Measurements from ENCODE around the gene SPATA6.
"Not testable (repeated sequence)": the region's sequence is repeated elsewhere in the genome, so short reads cannot be mapped to it uniquely, and the experiment has no call there.

SPATA6 gene

GRCh38 chr1:48462716-48463302 lies 9.2 kb downstream of the SPATA6 start:
- no peak for DNase-seq (ENCODE audit: low read depth)

- no peak for DNase-seq (ENCODE audit: low read depth)
Observed at GRCh38 chr1:48450505-48450904, 21.5 kb downstream of the SPATA6 start.

DNA sequence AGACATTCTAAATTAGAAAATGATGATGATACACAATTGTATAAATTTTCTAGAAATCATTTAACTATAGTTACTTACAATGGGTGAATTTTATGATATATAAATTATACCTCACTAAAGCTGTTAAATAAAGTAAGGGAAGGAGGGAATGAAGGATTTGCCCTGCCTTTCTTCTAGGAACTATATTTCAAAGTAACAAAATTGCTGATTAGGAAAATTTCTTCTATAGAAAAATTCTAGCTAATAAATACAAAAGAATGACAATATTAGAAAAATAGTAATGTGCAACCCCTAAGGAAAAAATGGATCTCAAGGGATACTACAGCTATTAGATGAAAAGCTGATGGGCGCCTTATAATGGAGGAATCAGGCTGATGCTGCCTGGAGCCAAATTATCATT lies 23.1 kb downstream of the SPATA6 start:
- no peak for DNase-seq (ENCODE audit: low read depth)

GRCh38 chr1:48444186-48444585 lies 27.8 kb downstream of the SPATA6 start:
- not testable (repeated sequence) for DNase-seq (ENCODE audit: low read depth)

- no peak for DNase-seq (ENCODE audit: low read depth)
Observed at GRCh38 chr1:48442864-48443619, 29.0 kb downstream of the SPATA6 start.

DNA sequence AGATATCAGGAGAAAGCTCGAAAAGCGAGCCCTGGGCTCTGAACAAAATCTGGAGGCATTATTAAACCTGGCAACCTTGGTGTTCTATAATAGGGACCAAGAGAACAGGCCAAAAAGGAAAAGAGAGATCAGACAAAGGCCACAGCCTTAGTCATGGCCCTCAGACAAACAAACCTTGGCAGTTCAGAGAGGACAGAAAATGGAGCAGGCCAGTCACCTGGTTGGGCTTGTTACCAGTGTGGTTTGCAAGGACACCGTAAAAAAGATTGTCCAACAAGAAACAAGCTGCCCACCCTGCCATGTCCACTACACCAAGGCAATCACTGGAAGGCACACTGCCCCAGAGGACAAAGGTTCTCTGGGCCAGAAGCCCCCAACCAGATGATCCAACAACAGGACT lies 31.2 kb downstream of the SPATA6 start:
- DNase-seq (ENCODE audit: low read depth), result not testable (repeated sequence)

DNA sequence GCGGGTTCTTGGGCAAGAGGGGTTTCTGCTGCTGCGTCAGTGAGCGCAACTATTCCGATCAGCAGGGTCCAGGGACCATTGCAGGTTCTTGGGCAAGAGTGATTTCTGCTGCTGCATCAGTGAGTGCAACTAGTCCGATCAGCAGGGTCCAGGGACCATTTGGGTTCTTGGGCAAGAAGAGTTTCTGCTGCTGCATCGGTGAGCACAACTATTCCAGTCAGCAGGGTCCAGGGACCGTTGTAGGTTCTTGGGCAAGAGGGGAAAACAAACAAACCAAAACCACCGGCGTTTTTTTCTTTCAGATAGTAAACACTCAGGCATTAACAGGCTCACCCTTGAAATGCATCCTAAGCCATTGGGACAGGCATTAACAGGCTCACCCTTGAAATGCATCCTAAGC lies 32.6 kb downstream of the SPATA6 start:
- no peak for DNase-seq (ENCODE audit: low read depth)

DNA sequence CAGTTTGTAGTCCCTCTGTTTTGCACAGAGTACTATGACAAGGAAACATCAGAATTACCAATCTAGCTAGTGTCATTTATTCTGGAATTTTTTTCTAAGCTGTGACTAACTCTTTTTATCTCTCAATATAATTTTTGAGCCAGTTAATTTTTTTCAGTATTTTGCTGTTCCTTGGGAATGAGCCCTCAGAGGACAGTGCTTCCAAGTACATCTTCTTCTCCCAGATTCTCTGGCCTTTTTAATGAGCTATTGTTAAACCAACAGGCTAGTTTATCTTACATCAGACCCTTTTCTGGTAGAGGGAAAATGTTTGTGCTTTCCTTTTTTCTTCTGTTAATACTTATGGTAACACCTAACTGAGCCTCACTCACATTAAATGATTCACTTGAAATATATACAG lies 34.6 kb downstream of the SPATA6 start:
- DNase-seq (ENCODE audit: low read depth), result not testable (repeated sequence)

GRCh38 chr1:48435312-48436002 lies 36.5 kb downstream of the SPATA6 start:
- DNase-seq (ENCODE audit: low read depth), result not testable (repeated sequence)

DNA sequence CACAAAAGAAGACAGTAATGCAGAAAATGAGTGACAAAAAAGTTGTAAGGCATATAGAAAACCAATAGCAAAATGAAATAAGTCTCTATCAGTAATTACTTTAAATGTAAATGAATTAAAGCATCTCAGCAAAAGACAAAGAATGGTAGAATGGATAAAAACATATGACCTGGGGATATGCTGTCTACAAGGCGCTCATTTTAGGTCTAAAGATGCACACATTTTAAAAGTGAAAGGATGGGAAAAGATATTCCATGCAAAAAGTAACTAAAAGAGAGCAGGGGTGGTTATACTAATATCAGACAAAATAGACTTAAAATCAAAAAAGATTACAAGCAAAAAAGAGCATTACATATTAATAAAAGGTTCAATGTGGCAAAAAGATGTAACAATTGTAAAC lies 41.2 kb downstream of the SPATA6 start:
- DNase-seq (ENCODE audit: low read depth), result no peak

DNA sequence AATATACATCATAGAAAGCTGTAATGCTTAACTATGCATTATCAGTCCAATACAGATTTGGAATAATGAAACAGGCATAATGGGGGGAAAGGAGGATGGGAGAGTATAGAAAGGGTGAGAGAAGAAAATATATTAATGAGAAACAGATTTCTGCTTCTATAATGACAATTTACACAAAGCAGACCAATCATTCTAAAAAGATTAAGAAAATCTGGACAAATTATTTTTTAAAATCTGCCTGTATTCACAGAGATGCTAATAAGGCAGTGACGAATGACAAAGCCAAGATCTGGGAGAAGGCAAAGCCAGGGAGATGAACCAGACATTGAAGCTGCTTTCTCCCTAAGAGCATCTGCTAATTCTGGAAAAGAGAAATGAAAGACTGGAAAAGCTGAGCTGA lies 50.0 kb downstream of the SPATA6 start:
- no peak for DNase-seq (ENCODE audit: low read depth)

DNA sequence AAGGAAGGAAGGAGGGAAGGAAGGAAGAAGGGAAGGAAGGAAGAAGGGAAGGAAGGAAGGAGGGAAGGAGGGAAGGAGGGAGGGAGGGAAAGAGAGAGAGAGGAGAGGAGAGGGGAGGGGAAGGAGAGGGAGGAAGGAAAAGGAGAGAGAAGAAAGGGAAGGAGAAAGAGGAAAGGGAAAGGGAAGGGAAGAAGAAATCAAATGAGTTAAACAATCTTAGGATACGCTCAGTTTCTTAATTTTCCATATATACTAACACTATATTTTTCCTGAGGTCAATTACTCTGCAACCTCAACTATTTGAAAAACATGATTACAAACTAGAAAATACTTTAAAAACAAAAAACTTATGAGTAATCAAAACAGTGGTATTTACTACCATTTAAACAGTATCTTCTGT lies 53.3 kb downstream of the SPATA6 start:
- no peak for DNase-seq (ENCODE audit: low read depth)

- DNase-seq (ENCODE audit: low read depth), result no peak
Observed at GRCh38 chr1:48415050-48415449, 57.0 kb downstream of the SPATA6 start.

DNA sequence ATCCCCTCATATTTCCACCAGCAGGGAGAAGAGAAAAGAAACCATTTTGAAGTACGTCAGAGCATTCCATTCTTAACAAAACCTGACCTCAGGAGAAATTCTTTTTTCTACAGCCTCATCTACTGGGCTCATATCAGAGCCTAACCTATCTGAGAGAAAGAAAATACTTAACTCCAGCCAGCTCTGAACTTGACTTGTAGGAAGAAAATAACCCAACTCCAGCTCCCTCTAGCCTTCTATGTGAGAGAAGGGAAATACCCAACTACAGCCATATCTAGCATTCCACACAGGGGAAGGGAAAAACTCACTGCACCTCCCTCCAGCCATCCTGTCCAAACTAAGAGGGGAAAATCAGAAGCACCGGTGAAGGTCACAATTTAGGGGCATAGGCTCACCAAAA lies 57.7 kb downstream of the SPATA6 start:
- DNase-seq (ENCODE audit: low read depth), result no peak

DNA sequence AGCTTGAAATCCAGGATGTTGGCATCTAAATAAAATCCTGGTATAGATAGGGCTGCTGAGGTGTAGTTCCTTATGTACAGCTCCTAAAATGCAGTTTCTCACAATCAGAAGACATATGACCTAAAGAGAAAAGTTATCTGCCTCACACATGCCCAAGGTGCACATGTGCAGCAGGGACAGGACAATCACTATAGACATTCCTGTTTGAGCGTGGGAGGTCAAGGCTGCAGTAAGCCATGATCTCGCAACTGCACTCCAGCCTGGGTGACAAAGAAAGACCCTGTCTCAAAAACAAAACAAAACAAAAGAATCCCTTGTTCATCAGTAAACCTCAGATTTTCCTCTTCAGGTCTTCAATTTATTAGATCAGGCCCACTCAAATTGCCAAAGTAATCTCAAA lies 66.1 kb downstream of the SPATA6 start:
- no peak for DNase-seq (ENCODE audit: low read depth)

GRCh38 chr1:48405400-48405799 lies 66.6 kb downstream of the SPATA6 start:
- DNase-seq (ENCODE audit: low read depth), result no peak

DNA sequence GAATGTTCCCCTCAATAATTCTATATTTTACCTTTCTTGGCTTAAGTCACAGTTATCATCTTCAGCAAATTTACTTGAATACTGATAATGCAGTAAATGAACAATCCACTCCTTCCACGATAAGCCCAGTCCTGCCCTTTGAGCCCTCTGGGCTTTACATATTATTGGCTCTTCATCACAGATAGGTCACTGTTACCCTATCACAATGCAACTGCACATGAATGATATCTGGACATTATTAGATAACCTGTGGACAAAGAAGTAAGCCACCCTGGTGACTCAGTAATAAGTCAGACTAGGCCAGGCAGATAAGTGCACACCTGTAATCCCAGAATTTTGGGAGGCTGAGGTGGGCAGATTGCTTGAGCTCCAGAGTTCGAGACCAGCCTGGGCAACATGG lies 69.4 kb downstream of the SPATA6 start:
- DNase-seq (ENCODE audit: low read depth), result no peak

- DNase-seq (ENCODE audit: low read depth), result no peak
Observed at GRCh38 chr1:48396208-48396607, 75.8 kb downstream of the SPATA6 start.

DNA sequence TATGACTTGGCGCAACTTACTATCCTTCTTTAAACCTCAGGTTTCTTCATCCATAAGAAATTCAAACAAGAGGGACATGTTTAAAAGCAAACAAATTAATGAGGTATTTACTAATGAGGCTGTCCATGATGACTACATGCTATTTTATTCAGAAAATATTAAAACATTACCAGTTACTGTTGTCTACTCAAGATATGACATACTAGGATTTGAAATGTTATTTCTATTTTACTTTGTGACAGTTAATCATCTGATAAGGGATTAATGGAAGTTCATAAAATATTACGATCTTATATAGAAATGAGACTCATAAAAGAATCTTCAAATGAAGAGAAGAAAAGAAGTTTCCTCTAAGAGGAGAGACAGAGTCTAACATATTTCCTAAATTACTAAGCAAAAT lies 80.1 kb downstream of the SPATA6 start:
- no peak for DNase-seq (ENCODE audit: low read depth)

DNA sequence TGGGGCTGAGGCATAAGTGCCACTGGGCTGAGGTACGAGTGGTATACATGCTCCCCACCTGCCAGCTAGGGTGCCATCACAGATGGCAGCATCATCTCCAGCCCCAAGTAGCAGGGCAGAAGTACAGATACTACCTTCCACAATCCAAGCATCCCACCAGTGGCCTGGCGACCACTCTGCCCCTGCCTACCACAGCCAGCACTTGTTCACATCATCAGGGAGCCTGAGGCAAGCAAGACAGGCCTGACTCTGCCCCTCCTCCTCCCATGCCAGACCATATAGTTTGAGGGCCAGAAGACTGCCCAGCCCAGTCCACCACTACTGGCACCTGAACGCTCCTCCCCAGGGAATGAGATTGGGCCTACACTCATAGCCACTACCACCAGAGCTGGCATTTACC lies 84.6 kb downstream of the SPATA6 start:
- no peak for DNase-seq (ENCODE audit: low read depth)

- DNase-seq (ENCODE audit: low read depth), result no peak
Observed at GRCh38 chr1:48374785-48375184, 97.2 kb downstream of the SPATA6 start.

- DNase-seq (ENCODE audit: low read depth), result no peak
Observed at GRCh38 chr1:48371598-48371997, 100.4 kb downstream of the SPATA6 start.

- no peak for DNase-seq (ENCODE audit: low read depth)
Observed at GRCh38 chr1:48362901-48363300, 109.1 kb downstream of the SPATA6 start.

Data from non-pigmented ciliary epithelial cell (primary cell).